Stimulated activated CD8-positive, alpha-beta memory T cell treated with anti-CD3 and anti-CD28 coated beads, Interleukin-7, amount 100 ng/mL, for 1 hour (primary cell): ENCODE measurements around the gene OR9G4.

ENCODE experiments used
- DNase-seq, 2 donors: peaks; one replicate each; pipeline ENCODE4 v3.0.0-alpha.2; 2020; ENCODE audit warnings: low read depth in 2 of 2

Gene OR9G4

GRCh38 chr11:56748597-56748996, at the start of gene OR9G4:
TSS of gene OR9G4 (minus strand) at chr11:56748697. CDS start at chr11:56743766, 4,931 bp downstream.
- DNase-seq, result no peak

DNA sequence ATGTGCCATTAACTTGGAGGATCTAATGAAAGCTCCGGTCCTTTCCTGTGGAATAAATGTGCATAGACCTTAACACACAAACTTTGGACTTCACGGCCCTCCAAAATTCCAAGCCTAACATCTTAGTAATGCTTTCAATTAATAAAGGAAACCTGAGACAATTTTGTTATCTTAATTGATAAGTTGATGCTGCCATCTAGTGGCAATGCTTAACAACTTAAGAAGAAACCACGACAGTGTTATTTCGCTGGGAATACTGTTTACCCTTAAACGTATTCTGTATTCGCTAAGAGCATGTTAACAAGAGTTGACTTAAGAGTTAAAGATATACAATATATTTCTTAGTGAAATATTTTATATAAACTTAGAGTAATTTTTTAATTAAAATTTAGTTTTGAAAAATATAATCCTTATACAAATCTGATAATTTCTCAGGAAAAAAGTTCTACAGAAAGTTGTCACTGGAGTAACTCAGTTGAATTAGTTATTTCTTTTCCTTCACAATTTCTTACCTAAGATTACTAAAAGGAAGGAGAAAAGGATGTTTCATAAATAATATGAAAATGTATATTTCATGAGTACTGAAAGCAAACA, 35.0 kb upstream of the OR9G4 start:
- DNase-seq, result no peak

- DNase-seq, result no peak
These were observed 33.8 kb upstream of the OR9G4 start for GRCh38 chr11:56782167-56782847.

DNA sequence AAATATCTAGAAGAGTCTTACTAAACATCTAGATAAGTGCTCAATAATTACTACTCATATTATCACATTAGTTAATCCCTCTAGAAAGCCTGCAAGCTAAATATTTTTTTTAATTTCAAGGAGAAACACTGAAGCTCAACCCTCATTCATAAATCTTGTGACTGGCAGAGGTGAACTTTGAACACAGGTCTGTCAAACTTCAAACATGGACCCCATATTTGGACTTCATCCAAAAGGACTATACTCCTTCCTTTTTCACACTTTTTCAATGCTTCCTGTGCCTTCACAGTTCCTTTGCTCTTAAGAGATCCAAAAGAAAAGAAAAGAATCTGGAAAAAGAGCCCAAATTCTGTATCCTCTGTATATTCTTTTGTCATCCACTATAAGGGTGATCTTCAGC, 28.3 kb upstream of the OR9G4 start:
- DNase-seq, result no peak

- DNase-seq, result no peak
These were observed 16.5 kb upstream of the OR9G4 start for GRCh38 chr11:56764976-56765375.

- no peak for DNase-seq
These were observed 3.0 kb upstream of the OR9G4 start for GRCh38 chr11:56751480-56751879.

- DNase-seq, result no peak
These were observed 1.7 kb upstream of the OR9G4 start for GRCh38 chr11:56750190-56750589.

- DNase-seq, result no peak
These were observed 7.6 kb downstream of the OR9G4 start for GRCh38 chr11:56740886-56741285.

DNA sequence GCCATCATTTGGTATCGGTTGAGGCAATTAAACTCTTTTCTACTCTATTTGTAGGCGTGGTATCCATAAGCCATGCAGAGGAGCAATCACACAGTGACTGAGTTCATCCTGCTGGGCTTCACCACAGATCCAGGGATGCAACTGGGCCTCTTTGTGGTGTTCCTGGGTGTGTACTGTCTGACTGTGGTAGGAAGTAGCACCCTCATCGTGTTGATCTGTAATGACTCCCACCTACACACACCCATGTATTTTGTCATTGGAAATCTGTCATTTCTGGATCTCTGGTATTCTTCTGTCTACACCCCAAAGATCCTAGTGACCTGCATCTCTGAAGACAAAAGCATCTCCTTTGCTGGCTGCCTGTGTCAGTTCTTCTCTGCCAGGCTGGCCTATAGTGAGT, 8.4 kb downstream of the OR9G4 start:
- DNase-seq, result no peak

DNA sequence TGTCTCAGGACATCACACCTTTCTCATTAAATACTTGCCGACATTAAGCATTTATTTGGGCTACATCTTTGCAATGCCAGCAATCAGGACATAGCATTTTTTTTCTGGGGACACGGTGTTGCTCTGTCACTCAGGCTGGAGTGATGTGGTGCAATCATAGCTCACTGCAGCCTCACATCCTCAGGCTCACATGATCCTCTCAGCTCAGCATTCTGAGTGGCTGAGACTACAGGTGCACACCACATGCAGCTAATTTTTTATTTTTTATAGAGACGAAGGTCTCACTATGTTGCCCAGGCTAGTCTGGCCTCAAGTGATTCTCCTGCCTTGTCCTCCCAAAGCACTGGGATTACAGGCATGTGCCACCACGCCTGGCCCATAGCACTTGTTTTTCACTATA, 28.0 kb downstream of the OR9G4 start:
- no peak for DNase-seq

- DNase-seq, result no peak
These were observed 32.1 kb downstream of the OR9G4 start for GRCh38 chr11:56716379-56716854.

GRCh38 chr11:56714206-56714605, 34.3 kb downstream of the OR9G4 start:
- no peak for DNase-seq

DNA sequence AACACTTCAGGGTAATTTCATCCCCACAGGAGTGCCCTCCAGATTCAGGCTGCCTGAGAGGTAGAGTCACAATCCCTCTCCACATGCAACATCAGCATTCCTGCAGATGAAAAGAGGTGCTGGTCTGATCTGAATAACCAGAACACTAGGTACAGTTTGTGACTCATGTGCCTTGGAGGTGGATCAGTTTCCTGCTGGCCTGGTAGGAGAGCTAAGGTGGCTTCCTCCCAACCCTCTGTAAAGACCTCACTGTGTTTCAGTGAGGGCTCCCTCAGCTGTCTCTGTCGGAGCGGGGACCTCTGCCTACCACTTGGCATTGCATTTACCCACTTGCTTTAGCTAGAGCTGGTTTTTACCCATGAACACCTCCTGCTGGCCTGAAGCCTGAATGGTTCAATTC, 42.0 kb downstream of the OR9G4 start:
- DNase-seq, result no peak

- DNase-seq, result no peak
These were observed 42.6 kb downstream of the OR9G4 start for GRCh38 chr11:56705784-56706396.

GRCh38 chr11:56700914-56701485, 47.5 kb downstream of the OR9G4 start:
- no peak for DNase-seq

GRCh38 chr11:56700242-56700913, 48.1 kb downstream of the OR9G4 start:
- no peak for DNase-seq

GRCh38 chr11:56698795-56699194, 49.7 kb downstream of the OR9G4 start, which contains the start of gene OR9G1:
TSS of gene OR9G1 (plus strand) at chr11:56699095. CDS start at chr11:56700388, 1,293 bp downstream.
- DNase-seq, result no peak

DNA sequence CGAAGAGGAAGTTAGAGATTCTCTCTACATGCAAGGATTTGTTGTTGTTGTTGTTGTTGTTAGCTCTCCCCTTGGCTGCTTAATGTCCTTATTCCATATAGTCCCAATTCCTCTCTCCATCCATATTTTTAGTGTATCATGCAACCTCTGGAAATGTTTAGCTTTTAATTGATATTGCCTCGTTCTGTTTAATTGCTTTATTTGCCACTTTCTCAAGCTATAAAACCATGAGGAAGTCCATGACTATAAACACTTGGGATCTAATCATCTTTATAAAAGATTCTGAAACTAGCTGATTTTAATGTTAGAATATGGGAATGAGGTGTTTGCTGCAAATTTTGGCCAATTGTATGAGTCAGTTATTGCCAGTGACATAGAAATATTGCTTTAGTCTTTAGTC, 55.1 kb downstream of the OR9G4 start:
- no peak for DNase-seq
